GM19372 (cell line): ENCODE results near the gene CTNNA3.
"Not testable (repeated sequence)": the region's sequence is repeated elsewhere in the genome, so short reads cannot be mapped to it uniquely, and the experiment has no call there.

Source experiments
- ATAC-seq: cut with Tn5 transposase; IDR thresholded peaks from one replicate; pipeline ENCODE4 v1.9.1; 2021; ENCODE audit warnings: mild to moderate bottlenecking, low read depth, moderate library complexity; ENCODE audit not compliant: unreplicated experiment

CTNNA3 gene

GRCh38 chr10:67606572-67606971 lies 89.4 kb downstream of the CTNNA3 start:
- ATAC-seq, result no peak

DNA sequence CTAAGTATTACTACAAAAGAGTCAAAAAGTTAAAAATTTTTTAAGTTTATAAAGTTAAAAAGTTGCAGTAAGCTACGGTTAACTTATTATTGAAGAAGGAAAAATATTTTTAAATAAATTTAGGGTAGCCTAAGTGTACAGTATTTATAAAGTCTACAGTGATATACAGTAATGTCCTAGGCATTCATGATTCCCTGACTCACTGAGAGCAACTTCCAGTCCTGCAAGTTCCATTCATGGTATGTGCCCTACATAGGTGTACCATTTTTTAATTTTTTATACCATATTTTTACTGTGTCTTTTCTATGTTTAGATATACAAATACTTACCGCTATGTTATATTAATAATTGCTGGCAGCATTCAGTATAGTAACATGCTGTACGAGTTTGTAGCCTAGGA lies 92.3 kb downstream of the CTNNA3 start:
- no peak for ATAC-seq

GRCh38 chr10:67603086-67603485 lies 92.9 kb downstream of the CTNNA3 start:
- ATAC-seq, result no peak

GRCh38 chr10:67602268-67602950 lies 93.6 kb downstream of the CTNNA3 start:
- no peak for ATAC-seq

DNA sequence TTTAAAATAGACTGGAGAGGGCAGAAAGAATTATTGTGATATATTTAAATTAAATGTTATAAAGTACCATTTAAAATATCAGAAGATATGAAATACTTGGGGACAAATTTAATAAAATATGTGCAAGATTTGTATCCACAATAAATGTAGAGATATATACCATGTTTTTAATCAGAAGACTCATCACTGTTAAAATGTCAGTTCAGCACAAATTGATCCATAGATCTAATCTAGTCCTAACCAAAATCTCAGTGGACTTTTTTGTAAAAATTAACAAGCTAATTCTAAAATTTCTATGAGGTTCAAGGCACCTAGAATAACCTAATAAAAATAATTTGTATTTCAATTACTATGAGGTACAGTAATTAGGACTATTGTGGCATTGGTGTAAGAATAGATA lies 96.4 kb downstream of the CTNNA3 start:
- no peak for ATAC-seq

- ATAC-seq, result no peak
These were observed 99.4 kb downstream of the CTNNA3 start for GRCh38 chr10:67596641-67597040.

- ATAC-seq, result no peak
These were observed 108.2 kb downstream of the CTNNA3 start for GRCh38 chr10:67587771-67588170.

DNA sequence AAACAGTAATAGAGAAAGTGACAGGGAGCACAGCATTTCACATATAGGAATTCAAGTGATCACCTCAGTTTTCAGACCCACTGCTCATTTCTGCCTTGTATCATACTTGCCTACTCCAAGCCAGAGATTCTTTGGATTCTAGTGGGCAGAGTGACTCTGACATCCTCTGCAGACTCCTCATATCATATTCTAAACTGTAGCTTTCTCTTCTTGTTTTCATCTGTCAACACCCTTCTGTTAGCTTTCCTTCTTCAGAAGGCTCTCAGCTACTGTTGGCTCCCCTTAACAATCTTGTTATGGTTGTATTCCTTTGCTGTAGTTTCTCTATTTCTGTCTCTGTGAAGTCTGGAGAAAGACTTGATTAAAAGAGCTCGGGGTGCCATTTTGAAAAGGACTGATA lies 120.5 kb downstream of the CTNNA3 start:
- ATAC-seq, result no peak

GRCh38 chr10:67573484-67573883 lies 122.5 kb downstream of the CTNNA3 start:
- ATAC-seq, result no peak

GRCh38 chr10:67571503-67571902 lies 124.5 kb downstream of the CTNNA3 start:
- no peak for ATAC-seq

DNA sequence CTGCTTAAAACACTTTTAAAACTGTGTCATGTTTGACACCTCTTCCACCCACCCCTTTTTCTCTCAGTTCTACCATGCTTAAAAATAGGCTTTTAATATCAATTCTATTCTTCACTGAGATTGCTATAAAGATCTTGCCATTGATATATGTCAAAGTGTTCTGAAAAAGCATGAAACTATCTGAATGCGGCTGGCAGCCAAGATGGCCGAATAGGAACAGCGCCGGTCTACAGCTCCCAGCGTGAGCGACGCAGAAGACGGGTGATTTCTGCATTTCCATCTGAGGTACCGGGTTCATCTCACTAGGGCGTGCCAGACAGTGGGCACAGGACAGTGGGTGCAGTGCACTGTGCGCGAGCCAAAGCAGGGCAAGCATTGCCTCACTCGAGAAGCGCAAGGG lies 137.7 kb downstream of the CTNNA3 start:
- not testable (repeated sequence) for ATAC-seq

DNA sequence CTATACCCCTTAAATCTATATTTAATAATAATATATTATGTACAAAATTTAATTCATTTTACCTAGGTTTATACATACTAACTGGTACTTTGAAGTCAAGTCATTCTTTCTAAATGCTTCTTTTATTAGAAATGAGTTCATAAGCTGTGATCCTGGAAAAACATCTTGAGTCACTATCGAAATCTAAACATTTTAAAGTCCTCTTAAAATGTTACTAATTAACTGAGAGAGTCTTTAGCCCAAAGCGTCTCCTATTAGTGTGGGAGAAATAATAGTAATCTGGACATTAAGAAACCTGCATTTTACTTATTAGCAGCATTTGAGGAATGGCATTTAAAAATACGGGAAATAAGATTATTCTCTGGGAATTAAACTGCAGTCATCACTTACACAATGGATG lies 142.7 kb downstream of the CTNNA3 start:
- ATAC-seq, result no peak

- ATAC-seq, result no peak
These were observed 145.1 kb downstream of the CTNNA3 start for GRCh38 chr10:67550838-67551402.

DNA sequence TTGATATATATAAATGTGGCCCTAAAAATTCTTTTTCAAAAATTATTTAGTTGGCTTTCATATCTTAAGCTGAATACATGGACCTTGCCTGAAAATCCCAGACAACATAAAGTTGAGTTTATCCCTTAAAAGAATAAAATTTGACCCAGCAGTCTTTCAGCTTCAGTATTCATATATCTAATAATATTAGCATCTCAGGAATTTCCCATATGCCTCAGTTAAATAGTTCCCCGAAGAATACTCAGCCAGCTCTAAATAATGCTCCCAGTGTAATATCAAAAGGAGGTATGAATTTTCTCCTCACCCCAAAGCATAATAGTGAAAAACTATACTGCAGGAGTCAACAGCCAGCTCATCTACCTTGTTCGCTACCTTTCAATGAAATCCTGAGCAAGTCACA lies 145.9 kb downstream of the CTNNA3 start:
- no peak for ATAC-seq

- ATAC-seq, result no peak
These were observed 146.6 kb downstream of the CTNNA3 start for GRCh38 chr10:67549390-67549789.

DNA sequence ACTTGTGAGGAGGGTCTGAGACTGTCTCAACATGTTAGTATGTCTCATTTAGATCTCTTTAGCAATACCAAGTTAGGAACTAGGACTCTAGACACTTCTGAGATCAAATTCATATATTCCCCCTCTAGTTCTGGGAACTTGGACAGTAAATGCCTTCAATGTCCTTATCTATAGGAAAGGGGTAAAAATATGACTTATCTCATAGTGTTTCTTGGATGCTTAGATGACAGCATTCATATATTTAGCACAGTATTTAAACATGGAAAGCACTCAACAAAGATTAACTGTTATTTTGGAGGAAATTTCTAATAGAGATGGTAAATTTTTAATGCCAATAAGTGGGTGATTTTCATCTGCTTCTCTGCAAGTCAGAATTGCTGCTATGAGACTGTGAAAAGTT lies 154.6 kb downstream of the CTNNA3 start:
- no peak for ATAC-seq

- ATAC-seq, result no peak
These were observed 156.7 kb downstream of the CTNNA3 start for GRCh38 chr10:67539312-67539711.

DNA sequence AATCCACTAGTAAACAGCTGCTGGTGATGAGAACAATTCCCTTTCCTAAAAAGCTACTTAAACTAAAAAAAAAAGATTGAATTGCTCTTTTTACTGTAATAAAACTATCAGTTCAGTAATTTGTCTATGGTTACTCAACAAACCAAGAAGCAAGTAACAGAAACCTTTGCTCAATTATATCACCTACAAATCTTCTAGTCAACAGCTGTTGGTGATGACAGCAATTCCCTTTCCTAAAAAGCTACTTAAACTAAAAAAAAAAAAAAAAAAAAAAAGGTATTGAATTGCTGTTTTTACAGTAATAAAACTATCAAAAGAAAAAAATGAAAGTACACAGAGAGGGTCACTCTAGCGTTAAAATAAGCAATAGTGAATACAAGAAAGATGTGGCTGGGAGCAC lies 158.1 kb downstream of the CTNNA3 start:
- ATAC-seq, result no peak

DNA sequence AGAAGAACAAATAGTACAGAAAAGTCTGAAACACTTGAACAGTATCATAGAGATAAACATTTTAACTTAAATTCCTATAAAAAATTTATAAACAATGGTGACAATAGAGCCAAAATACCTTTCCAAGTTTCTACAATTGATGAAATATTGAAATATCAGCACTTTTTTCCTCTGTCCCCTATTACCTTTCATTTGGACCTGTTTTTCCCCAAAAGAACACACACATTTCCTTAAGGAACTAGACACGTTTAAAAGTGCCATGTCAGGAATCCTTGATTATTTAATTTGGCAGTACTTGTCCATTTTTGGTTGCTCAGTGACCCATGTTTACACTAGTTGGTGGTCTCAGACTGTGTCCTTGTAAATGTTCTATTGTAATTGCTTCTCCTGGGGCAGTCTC lies 162.6 kb downstream of the CTNNA3 start:
- no peak for ATAC-seq

GRCh38 chr10:67530990-67531389 lies 165.0 kb downstream of the CTNNA3 start:
- ATAC-seq, result not testable (repeated sequence)

DNA sequence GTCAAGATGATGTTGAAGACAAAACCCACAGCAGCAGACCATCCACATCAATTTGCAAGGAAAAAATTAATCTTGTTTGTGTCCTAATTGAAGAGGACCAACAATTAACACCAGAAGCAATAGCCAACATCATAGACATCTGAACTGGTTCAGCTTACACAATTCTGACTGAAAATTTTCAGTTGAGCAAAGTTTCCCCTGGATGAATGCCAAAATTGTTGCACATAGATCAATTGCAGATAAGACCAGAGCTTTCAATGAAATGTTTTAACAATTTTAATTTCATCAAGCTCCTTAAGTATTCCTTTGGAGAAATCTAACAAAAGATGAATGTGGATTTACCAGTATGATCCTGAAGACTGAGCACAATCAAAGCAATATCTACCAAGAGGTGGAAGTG lies 168.6 kb downstream of the CTNNA3 start:
- ATAC-seq, result no peak

GRCh38 chr10:67521546-67521945 lies 174.4 kb downstream of the CTNNA3 start:
- ATAC-seq, result no peak
